CD4-positive, alpha-beta memory T cell (primary cell): ENCODE results near the gene UGT1A9. TPM values are rescaled to one million over a fixed set of nuclear protein-coding genes. Genes with fewer than 3 reads are reported as not detected.
A peak's percentile ranks its signal among the peaks of the same experiment; 100 is the strongest.
"Not testable (repeated sequence)": the region's sequence is repeated elsewhere in the genome, so short reads cannot be mapped to it uniquely, and the experiment has no call there.

Experiments used
- CTCF ChIA-PET: fragments of 350-600 bp; sonication (Branson Sonifier 250); formaldehyde crosslinking; loops from one replicate; lab custom pipeline; 2021; ENCODE audit warnings: inconsistent platforms; ENCODE audit not compliant: partially characterized antibody; lab: Charles Lee
- POLR2A ChIA-PET: fragments of 350-600 bp; sonication (Branson Sonifier 250); formaldehyde crosslinking; loops from one replicate; lab custom pipeline; 2021; ENCODE audit not compliant: partially characterized antibody; lab: Charles Lee
- DNase-seq, 5 donors: peaks; one replicate each; pipeline versions ENCODE4 v3.0.0 to v3.0.0-alpha.2; 2020 to 2022; ENCODE audit warnings: mixed read lengths in 1 of 5
- H3K27ac ChIP-seq: one replicate; pipeline ENCODE4 v1.7.0; 2013; ENCODE audit warnings: low read depth, low read length
- H3K27me3 ChIP-seq: 2 replicates; pipeline ENCODE4 v1.7.0; 2013; ENCODE audit warnings: mild to moderate bottlenecking, low read length, moderate library complexity; ENCODE audit not compliant: insufficient read depth
- H3K36me3 ChIP-seq: 2 replicates; pipeline ENCODE4 v1.7.0; 2013; ENCODE audit warnings: mild to moderate bottlenecking, low read length, moderate library complexity; ENCODE audit not compliant: insufficient read depth
- H3K4me1 ChIP-seq: 2 replicates; pipeline ENCODE4 v1.7.0; 2013; ENCODE audit warnings: mild to moderate bottlenecking, low read length, moderate library complexity; ENCODE audit not compliant: insufficient read depth
- H3K4me3 ChIP-seq, 2 donors: one replicate each; pipeline ENCODE4 v1.7.0; 2013; ENCODE audit warnings: low read length in 2 of 2, mild to moderate bottlenecking in 1 of 2
- H3K9me3 ChIP-seq, 2 donors: one replicate each; pipeline ENCODE4 v1.7.0; 2013; ENCODE audit warnings: low read length in 2 of 2, control low read depth in 1 of 2; ENCODE audit not compliant: control insufficient read depth in 1 of 2
- H3K27ac Mint-ChIP-seq, 7 donors: one replicate each; pipeline ENCODE4 v1.8.0; 2020 to 2021; ENCODE audit warnings: mixed read lengths in 7 of 7, mild to moderate bottlenecking in 6 of 7, inconsistent platforms in 3 of 7, moderate library complexity in 3 of 7
- H3K27me3 Mint-ChIP-seq, 2 donors: one replicate each; pipeline ENCODE4 v1.8.0; 2020 to 2021; ENCODE audit warnings: mixed read lengths in 2 of 2
- H3K36me3 Mint-ChIP-seq, 2 donors: one replicate each; pipeline ENCODE4 v1.8.0; 2020 to 2021; ENCODE audit warnings: mixed read lengths in 2 of 2, inconsistent platforms in 1 of 2, mild to moderate bottlenecking in 1 of 2
- H3K4me1 Mint-ChIP-seq, 4 donors: one replicate each; pipeline ENCODE4 v1.8.0; 2020 to 2021; ENCODE audit warnings: mixed read lengths in 4 of 4, mild to moderate bottlenecking in 1 of 4
- H3K4me3 Mint-ChIP-seq, 8 donors: one replicate each; pipeline ENCODE4 v1.8.0; 2020 to 2021; ENCODE audit warnings: mixed read lengths in 8 of 8, mild to moderate bottlenecking in 7 of 8, moderate library complexity in 6 of 8, inconsistent platforms in 3 of 8
- H3K9me3 Mint-ChIP-seq, 8 donors: one replicate each; pipeline ENCODE4 v1.8.0; 2020 to 2021; ENCODE audit warnings: mixed read lengths in 8 of 8, mild to moderate bottlenecking in 5 of 8, inconsistent platforms in 3 of 8, moderate library complexity in 1 of 8
- intact Hi-C: fragments of 100-400 bp; cut with micrococcal nuclease; formaldehyde crosslinking; loops from one replicate; pipeline ENCODE4 v1.15.1; 2023
- polyA plus RNA-seq, 2 donors: library from polyadenylated mRNA; unstranded; fragments of 300-500 nt; fragmentation: Illumina TruSeq; gene quantifications; one replicate each; pipeline ENCODE4 v1.2.3, GENCODE V29; 2021
- total RNA-seq, 2 experiments: library from RNA; stranded (reverse); gene quantifications; one replicate each; pipeline ENCODE4 v1.2.3, GENCODE V29; 2021

UGT1A9 gene
- total RNA-seq (not detected), polyA plus RNA-seq (not detected)

DNA sequence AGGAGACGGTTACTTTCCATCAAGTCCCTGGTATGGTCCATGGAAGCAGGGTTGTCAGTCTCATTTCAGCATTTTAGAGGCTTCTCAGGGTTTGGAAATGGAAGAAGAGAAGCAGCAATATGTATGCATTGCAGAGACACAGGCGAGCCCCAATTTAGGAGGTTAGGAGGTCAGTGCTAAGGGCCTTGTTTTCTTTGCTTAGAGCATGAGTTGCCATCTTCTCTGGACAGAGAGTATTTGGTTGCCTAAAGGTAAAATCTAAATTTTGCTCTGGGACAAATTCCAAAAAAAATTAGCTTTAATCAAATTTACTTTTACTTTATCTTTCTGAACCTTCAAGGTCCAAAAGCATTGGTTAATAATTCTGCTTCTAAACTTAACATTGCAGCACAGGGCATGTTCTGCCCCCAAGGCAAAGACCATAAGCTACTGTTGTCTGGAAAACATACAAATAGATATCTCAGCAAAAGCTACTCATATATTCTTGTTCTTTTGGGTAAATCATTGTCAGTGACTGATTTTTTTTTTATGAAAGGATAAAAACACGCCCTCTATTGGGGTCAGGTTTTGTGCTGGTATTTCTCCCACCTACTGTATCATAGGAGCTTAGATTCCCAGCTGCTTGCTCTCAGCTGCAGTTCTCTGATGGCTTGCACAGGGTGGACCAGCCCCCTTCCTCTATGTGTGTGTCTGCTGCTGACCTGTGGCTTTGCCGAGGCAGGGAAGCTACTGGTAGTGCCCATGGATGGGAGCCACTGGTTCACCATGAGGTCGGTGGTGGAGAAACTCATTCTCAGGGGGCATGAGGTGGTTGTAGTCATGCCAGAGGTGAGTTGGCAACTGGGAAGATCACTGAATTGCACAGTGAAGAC is at the start of gene UGT1A9:
Gene UGT1A9, plus strand, starts transcription at position 609 of the 872 bp plus-strand sequence. Its CDS starts 37 bp downstream, at position 646.
- CTCF ChIA-PET = no interaction called here
- no peak within 1 kb of the TSS for H3K27ac Mint-ChIP-seq
- peaks cover 12 to 23% of the 10 kb centered on the region in 2 donors for H3K27me3 Mint-ChIP-seq
- Histone ChIP-seq H3K36me3 (no peaks in the 10 kb centered on the region), H3K4me3 (no peak within 1 kb of the TSS), H3K4me1 (no peaks in the 10 kb centered on the region), H3K9me3 (no peaks in the 10 kb centered on the region), H3K27ac (no peak within 1 kb of the TSS), H3K27me3 (peaks cover 6% of the 10 kb centered on the region)
- POLR2A ChIA-PET = no interaction called here
- no peaks in the 10 kb centered on the region for H3K4me1 Mint-ChIP-seq
- no peak for DNase-seq
- peaks cover 0 to 10% (median 3%) of the 10 kb centered on the region in 8 donors for H3K9me3 Mint-ChIP-seq
- intact Hi-C loops = no loop called here
- H3K4me3 Mint-ChIP-seq = no peak within 1 kb of the TSS
- H3K36me3 Mint-ChIP-seq = no peaks in the 10 kb centered on the region

DNA sequence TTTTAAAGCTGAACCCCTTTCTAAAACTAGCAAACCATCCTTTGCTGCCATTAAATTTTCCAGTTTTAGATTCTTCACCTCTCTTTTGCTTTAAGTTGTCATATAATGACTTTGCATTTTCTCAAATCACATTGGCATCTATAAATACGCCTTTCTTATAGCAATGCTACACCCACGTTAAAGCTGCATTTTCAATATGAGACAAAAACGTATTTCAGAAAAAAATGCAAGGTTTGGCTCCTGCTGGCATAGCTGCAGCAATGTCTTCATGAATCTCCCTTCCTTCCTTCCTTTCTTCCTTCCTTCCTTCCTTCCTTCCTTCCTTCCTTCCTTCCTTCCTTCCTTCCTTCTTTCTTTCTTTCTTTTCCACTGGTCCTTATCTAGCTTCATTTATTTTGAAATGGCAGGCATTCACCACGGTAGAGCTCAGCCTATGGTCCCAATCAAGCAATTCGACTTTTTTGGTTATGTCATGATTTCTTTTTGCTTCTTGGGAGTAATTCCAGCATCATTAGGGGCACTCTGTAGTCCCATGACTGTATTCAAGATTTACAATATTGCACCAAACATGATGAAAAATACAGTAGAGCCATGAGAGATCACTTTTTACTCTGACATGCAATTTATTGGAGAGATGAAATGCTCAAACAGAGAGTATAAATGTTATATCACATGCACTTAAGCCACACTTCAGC is 44.2 kb upstream of the UGT1A9 start:
- Mint-ChIP-seq H3K4me1 (no peaks in the 10 kb centered on the region), H3K36me3 (peaks cover 0 to 2% of the 10 kb centered on the region in 2 donors)
- CTCF ChIA-PET = no interaction called here

DNA sequence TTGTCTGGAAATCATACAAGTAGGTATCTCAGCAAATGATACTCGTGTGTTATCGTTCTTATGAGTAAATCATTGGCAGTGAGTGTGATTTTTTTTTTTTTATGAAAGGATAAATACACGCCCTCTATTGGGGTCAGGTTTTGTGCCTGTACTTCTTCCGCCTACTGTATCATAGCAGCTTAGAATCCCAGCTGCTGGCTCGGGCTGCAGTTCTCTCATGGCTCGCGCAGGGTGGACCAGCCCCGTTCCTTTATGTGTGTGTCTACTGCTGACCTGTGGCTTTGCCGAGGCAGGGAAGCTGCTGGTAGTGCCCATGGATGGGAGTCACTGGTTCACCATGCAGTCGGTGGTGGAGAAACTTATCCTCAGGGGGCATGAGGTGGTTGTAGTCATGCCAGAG is 35.4 kb upstream of the UGT1A9 start, which contains the start of gene UGT1A10:
Gene UGT1A10, plus strand, starts transcription at position 143 of the 400 bp plus-strand sequence. Its CDS starts 75 bp downstream, at position 218.
- H3K36me3 Mint-ChIP-seq, H3K4me1 ChIP-seq, H3K9me3 Mint-ChIP-seq, H3K4me1 Mint-ChIP-seq, POLR2A ChIA-PET, H3K9me3 ChIP-seq, H3K4me3 ChIP-seq, H3K27ac ChIP-seq, H3K27me3 ChIP-seq, CTCF ChIA-PET, intact Hi-C loops, H3K27ac Mint-ChIP-seq, H3K4me3 Mint-ChIP-seq, DNase-seq, H3K36me3 ChIP-seq: not testable (repeated sequence)
- peaks cover 18 to 45% of the 10 kb centered on the region in 2 donors for H3K27me3 Mint-ChIP-seq

More for the DNA sequence above, 44.2 kb upstream of the UGT1A9 start:
- Histone ChIP-seq H3K27ac (no peak overlapping the region), H3K4me3 (no peak overlapping the region), H3K36me3 (no peaks in the 10 kb centered on the region), H3K4me1 (no peaks in the 10 kb centered on the region), H3K9me3 (no peaks in the 10 kb centered on the region), H3K27me3 (no peaks in the 10 kb centered on the region)
- Mint-ChIP-seq H3K4me3 (no peak overlapping the region), H3K9me3 (peaks cover 7 to 43% (median 27%) of the 10 kb centered on the region in 8 donors), H3K27ac (peak overlapping the region in 1 of 7 donors; percentile 33), H3K27me3 (peaks cover 25 to 35% of the 10 kb centered on the region in 2 donors)
- POLR2A ChIA-PET = no interaction called here
- no peak for DNase-seq
- intact Hi-C loops = no loop called here

DNA sequence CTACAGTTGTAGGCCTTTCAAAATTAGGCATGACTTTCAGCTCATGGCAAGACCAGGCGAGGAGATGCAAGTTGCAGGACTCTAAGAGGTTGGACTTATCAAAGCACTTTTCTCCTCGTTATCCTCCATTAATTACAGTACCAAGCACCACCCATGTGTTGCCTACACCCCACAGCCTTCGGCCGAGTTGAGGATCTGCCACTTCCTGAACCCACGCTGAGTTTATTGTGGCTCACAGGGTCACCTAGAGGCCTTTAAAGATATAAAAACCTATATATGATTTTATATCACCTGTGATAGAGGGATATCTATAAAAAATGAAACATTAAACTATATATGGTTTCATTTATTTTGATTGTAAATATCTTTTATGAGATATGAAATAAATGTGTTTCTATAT is 32.9 kb upstream of the UGT1A9 start:
- Mint-ChIP-seq H3K4me3 (no peak overlapping the region), H3K4me1 (peaks cover 6 to 9% (median 7%) of the 10 kb centered on the region in 4 donors), H3K27me3 (peaks cover 16 to 25% of the 10 kb centered on the region in 2 donors), H3K9me3 (peaks cover 0 to 11% (median 8%) of the 10 kb centered on the region in 8 donors), H3K36me3 (no peaks in the 10 kb centered on the region), H3K27ac (no peak overlapping the region)
- no peaks in the 10 kb centered on the region for H3K27me3 ChIP-seq
- H3K4me1 ChIP-seq = peaks cover 4% of the 10 kb centered on the region
- no peak overlapping the region for H3K27ac ChIP-seq
- H3K9me3 ChIP-seq = no peaks in the 10 kb centered on the region
- ChIA-PET POLR2A (no interaction called here), CTCF (no interaction called here)
- no peak overlapping the region for H3K4me3 ChIP-seq
- intact Hi-C loops = no loop called here
- no peak for DNase-seq
- H3K36me3 ChIP-seq = no peaks in the 10 kb centered on the region

DNA sequence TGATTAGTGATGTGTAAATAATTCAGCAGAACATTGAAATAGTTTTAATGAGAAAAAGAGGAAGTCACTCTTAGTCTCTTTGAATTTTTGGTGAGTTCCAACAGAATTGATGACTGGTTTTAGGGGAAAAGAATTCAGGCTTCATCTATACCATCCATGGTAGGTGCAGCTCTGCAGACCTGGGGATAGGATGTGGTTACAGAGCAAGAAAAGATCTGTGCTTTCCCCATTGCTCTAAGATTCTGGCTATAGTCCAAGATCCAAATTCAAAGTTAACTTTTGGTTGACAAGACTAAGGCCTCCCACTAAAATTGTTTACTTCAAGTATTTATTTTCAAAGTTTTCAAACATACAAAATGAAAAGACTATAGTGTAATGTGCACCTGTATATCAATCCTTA is 31.8 kb upstream of the UGT1A9 start:
- H3K9me3 Mint-ChIP-seq = peaks cover 0 to 14% (median 10%) of the 10 kb centered on the region in 8 donors
- no peaks in the 10 kb centered on the region for H3K36me3 Mint-ChIP-seq
- H3K4me3 Mint-ChIP-seq = no peak overlapping the region
- peaks cover 14 to 21% of the 10 kb centered on the region in 2 donors for H3K27me3 Mint-ChIP-seq
- Histone ChIP-seq H3K4me3 (no peak overlapping the region), H3K9me3 (no peaks in the 10 kb centered on the region), H3K27me3 (no peaks in the 10 kb centered on the region), H3K4me1 (peaks cover 4% of the 10 kb centered on the region), H3K27ac (no peak overlapping the region), H3K36me3 (no peaks in the 10 kb centered on the region)
- POLR2A ChIA-PET = no interaction called here
- CTCF ChIA-PET = no interaction called here
- intact Hi-C loops = no loop called here
- H3K27ac Mint-ChIP-seq = no peak overlapping the region
- peaks cover 6 to 9% (median 7%) of the 10 kb centered on the region in 4 donors for H3K4me1 Mint-ChIP-seq
- DNase-seq = peak in 2 of 5 donors; percentile 3 to 5

DNA sequence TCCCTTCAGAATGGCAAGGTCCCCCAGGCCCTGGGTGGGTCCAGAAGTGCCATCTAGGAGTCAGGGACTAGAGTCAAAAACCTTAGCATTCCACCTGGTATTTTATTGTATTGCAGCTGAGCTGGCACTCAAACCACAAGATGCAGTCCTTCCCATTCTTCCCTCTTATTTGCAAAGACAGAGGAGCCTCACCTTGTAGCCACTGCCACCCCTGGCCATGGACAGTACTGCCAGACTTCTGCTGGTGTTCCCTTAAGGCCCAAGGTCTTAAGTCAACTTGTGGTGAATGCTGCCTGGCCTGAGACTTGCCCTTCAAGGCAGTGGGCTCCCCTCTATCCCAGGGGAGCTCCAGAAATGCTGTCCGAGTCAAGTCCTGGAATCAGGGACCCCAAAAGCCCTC is 28.6 kb upstream of the UGT1A9 start:
- H3K9me3 ChIP-seq = no peaks in the 10 kb centered on the region
- intact Hi-C loops = no loop called here
- Mint-ChIP-seq H3K27me3 (peaks cover 11 to 15% of the 10 kb centered on the region in 2 donors), H3K36me3 (peaks cover 6 to 9% of the 10 kb centered on the region in 2 donors), H3K4me1 (peaks cover 6 to 9% (median 7%) of the 10 kb centered on the region in 4 donors), H3K9me3 (peaks cover 2 to 37% (median 33%) of the 10 kb centered on the region in 8 donors), H3K27ac (no peak overlapping the region), H3K4me3 (no peak overlapping the region)
- POLR2A ChIA-PET = no interaction called here
- no peak overlapping the region for H3K4me3 ChIP-seq
- H3K4me1 ChIP-seq = peaks cover 4% of the 10 kb centered on the region
- DNase-seq = no peak
- no peak overlapping the region for H3K27ac ChIP-seq
- no peaks in the 10 kb centered on the region for H3K36me3 ChIP-seq
- H3K27me3 ChIP-seq = no peaks in the 10 kb centered on the region
- CTCF ChIA-PET = no interaction called here

DNA sequence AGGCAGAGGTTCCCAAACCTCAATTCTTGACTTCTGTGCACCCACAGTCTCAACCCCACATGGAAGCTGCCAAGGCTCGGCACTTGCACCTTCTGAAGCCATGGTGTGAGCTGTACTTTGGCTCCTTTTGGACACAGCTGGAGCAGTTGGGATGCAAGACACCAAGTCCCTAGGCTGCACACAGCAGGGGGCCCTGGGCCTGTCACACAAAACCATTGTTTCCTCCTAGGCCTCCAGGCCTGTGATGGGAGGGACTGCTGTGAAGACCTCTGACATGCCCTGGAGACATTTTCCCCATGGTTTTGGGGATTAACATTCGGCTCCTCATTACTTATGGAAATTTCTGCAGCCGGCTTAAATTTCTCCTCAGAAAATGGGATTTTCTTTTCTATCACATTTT is 25.7 kb upstream of the UGT1A9 start:
- DNase-seq, H3K4me3 Mint-ChIP-seq, H3K4me1 Mint-ChIP-seq, H3K36me3 Mint-ChIP-seq, H3K27me3 ChIP-seq, H3K27ac ChIP-seq, POLR2A ChIA-PET, H3K4me3 ChIP-seq, intact Hi-C loops, CTCF ChIA-PET, H3K27ac Mint-ChIP-seq, H3K4me1 ChIP-seq, H3K36me3 ChIP-seq, H3K9me3 ChIP-seq: not testable (repeated sequence)
- Mint-ChIP-seq H3K27me3 (peaks cover 14 to 19% of the 10 kb centered on the region in 2 donors), H3K9me3 (peaks cover 2 to 40% (median 33%) of the 10 kb centered on the region in 8 donors)
